Measurements from ENCODE around the gene NRG3.

Gene NRG3

DNA sequence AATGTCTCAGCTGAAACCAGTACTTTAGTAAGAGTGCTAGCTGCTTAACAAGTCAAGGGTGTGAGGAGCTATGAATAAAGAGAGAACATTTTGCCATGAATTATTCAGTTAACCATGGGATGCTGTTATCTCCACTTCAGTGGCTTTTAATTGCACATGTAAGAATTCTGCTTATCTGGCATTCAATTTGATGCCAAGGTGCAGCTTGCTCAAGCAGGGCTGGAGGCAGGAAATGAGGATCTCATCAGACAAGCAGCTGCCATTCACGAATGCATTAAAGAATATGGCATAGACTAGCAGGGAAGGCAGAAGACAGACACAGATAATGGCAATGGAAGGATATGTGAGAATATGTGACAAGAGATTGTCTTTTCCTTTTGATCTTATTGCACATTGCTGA, 697.8 kb downstream of the NRG3 start:
- DNase-seq (ENCODE audit: insufficient read length, low spot score) (no peak), FAIRE-seq (no peak)

DNA sequence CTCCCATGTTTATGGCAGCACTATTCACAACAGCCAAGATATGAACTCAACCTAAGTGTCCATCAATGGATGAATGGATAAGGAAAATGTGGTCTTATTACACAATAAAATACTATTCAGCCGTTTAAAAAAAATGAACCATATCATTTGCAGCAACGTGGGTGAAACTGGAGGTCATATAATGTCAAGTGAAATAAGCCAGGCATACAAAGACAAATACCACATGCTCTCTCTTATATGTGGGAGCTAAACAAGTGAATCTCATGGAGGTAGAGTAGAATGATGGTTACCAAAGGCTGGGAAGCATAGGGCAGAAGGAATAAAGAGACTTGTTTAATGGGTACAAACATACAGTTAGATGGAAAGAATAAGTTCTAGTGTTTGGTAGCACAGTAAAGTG, 699.1 kb downstream of the NRG3 start:
- TF ChIP-seq POLR2AphosphoS5 (IDR thresholded peaks at IDR 0.05; ENCODE audit: low read depth, low read length) (no peak), TAF1 (IDR thresholded peaks at IDR 0.05; ENCODE audit: low read depth, low read length) (no peak), SPI1 (IDR thresholded peaks at IDR 0.05; ENCODE audit: low read depth, low read length) (no peak), PAX5 (IDR thresholded peaks at IDR 0.05; ENCODE audit: insufficient read depth, low read length, severe bottlenecking) (no peak), POLR2A (IDR thresholded peaks at IDR 0.05; ENCODE audit: low read depth, low read length) (no peak), POU2F2 (IDR thresholded peaks at IDR 0.05; ENCODE audit: low read depth, low read length) (no peak)
- DNase-seq (ENCODE audit: insufficient read length, low spot score) (no peak), FAIRE-seq (no peak)

More for the DNA sequence above, 697.8 kb downstream of the NRG3 start:
- TF ChIP-seq POU2F2 (IDR thresholded peaks at IDR 0.05; ENCODE audit: low read depth, low read length) (no peak), SPI1 (IDR thresholded peaks at IDR 0.05; ENCODE audit: low read depth, low read length) (no peak), TAF1 (IDR thresholded peaks at IDR 0.05; ENCODE audit: low read depth, low read length) (no peak), POLR2AphosphoS5 (IDR thresholded peaks at IDR 0.05; ENCODE audit: low read depth, low read length) (no peak), PAX5 (IDR thresholded peaks at IDR 0.05; ENCODE audit: insufficient read depth, low read length, severe bottlenecking) (no peak), POLR2A (IDR thresholded peaks at IDR 0.05; ENCODE audit: low read depth, low read length) (no peak)

DNA sequence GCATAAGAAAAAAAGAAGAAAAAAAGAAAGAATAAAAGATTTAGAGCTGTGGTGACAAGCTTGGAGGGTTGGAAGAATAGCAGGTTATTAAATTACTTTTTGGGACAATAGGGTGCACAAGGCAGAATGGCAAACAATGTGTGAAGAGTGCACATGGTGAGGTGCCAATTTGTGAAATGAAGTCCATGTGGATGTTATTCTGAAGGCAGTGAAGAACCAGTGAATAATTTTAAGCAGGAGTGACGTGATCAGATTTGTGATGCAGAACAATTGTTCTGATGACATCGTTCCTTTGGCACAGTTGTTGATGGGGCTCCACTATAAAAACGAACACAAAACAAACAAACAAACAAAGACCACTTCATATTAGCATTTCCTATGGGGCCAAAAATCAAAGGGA, 700.3 kb downstream of the NRG3 start:
- TF ChIP-seq POLR2AphosphoS5 (IDR thresholded peaks at IDR 0.05; ENCODE audit: low read depth, low read length) (no peak), POU2F2 (IDR thresholded peaks at IDR 0.05; ENCODE audit: low read depth, low read length) (no peak), SPI1 (IDR thresholded peaks at IDR 0.05; ENCODE audit: low read depth, low read length) (no peak), POLR2A (IDR thresholded peaks at IDR 0.05; ENCODE audit: low read depth, low read length) (no peak), TAF1 (IDR thresholded peaks at IDR 0.05; ENCODE audit: low read depth, low read length) (no peak), PAX5 (IDR thresholded peaks at IDR 0.05; ENCODE audit: insufficient read depth, low read length, severe bottlenecking) (no peak)
- DNase-seq (ENCODE audit: insufficient read length, low spot score) = no peak
- no peak for FAIRE-seq

DNA sequence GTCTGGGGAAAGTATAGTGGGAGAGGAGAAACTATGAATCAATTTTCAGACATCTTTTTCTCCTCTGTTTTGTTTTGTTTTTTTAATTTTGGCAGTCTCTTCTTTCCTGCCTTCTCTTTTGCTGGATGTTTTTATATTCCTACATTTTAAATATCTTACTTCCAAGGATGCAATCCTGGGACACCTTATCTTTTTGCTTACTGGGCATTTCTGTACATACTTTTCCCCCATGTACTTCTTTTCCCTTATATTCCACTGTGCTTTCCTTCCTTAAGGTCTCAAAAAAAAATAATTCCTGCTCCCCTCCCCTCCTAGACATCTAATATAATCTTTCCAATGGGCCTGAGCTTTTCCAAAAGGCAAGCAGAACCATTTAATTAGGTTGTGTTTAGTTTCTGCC, 701.1 kb downstream of the NRG3 start:
- FAIRE-seq = no peak
- no peak for TF ChIP-seq TAF1 (IDR thresholded peaks at IDR 0.05; ENCODE audit: low read depth, low read length)
- TF ChIP-seq POLR2AphosphoS5 (IDR thresholded peaks at IDR 0.05; ENCODE audit: low read depth, low read length) = no peak
- no peak for TF ChIP-seq POU2F2 (IDR thresholded peaks at IDR 0.05; ENCODE audit: low read depth, low read length)
- no peak for TF ChIP-seq POLR2A (IDR thresholded peaks at IDR 0.05; ENCODE audit: low read depth, low read length)
- no peak for TF ChIP-seq PAX5 (IDR thresholded peaks at IDR 0.05; ENCODE audit: insufficient read depth, low read length, severe bottlenecking)
- no peak for TF ChIP-seq SPI1 (IDR thresholded peaks at IDR 0.05; ENCODE audit: low read depth, low read length)
- DNase-seq (ENCODE audit: insufficient read length, low spot score) = no peak

DNA sequence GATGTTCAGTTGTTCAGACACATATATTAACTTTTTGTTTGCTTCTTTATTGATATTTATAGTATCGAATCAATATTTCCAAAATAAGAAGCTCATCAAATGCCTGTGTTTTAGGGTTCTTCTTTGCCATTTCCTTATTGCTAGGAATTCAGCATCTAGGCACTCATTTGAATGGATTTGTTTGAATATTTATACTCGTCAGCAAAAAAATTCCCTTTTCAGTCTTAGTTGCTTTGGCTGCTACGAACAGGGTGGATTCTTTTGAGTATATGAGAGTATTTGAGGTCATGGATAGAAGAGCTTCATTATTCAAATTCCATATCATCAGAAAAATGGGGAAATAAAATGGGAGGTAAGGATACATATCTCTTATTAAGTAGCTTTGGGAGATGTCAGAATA, 706.9 kb downstream of the NRG3 start:
- no peak for DNase-seq (ENCODE audit: insufficient read length, low spot score)
- FAIRE-seq = no peak
- TF ChIP-seq TAF1 (IDR thresholded peaks at IDR 0.05; ENCODE audit: low read depth, low read length) (no peak), POU2F2 (IDR thresholded peaks at IDR 0.05; ENCODE audit: low read depth, low read length) (no peak), SPI1 (IDR thresholded peaks at IDR 0.05; ENCODE audit: low read depth, low read length) (no peak), PAX5 (IDR thresholded peaks at IDR 0.05; ENCODE audit: insufficient read depth, low read length, severe bottlenecking) (no peak), POLR2AphosphoS5 (IDR thresholded peaks at IDR 0.05; ENCODE audit: low read depth, low read length) (no peak), POLR2A (IDR thresholded peaks at IDR 0.05; ENCODE audit: low read depth, low read length) (no peak)

DNA sequence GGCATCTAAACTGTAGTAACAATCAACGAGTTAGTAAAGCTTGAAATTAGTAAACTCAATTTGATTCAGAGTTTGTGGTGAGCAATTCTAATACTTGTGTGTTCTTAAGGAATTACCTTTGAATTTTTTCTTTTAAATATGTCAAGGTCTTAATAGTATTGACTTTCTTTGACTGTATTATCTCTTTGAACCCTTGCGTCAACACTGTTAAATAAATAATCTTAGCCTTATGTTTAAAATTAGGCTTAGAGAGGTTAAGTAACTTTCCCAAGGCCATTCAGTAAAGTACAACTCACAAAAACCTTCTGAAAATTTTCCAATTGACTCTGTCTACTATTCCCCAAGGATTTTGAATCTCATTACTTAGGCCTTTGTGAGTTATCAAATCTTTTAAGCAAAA, 716.4 kb downstream of the NRG3 start:
- FAIRE-seq = no peak
- TF ChIP-seq POLR2AphosphoS5 (IDR thresholded peaks at IDR 0.05; ENCODE audit: low read depth, low read length) (no peak), POLR2A (IDR thresholded peaks at IDR 0.05; ENCODE audit: low read depth, low read length) (no peak), TAF1 (IDR thresholded peaks at IDR 0.05; ENCODE audit: low read depth, low read length) (no peak), PAX5 (IDR thresholded peaks at IDR 0.05; ENCODE audit: insufficient read depth, low read length, severe bottlenecking) (no peak), POU2F2 (IDR thresholded peaks at IDR 0.05; ENCODE audit: low read depth, low read length) (no peak), SPI1 (IDR thresholded peaks at IDR 0.05; ENCODE audit: low read depth, low read length) (no peak)
- DNase-seq (ENCODE audit: insufficient read length, low spot score) = no peak

DNA sequence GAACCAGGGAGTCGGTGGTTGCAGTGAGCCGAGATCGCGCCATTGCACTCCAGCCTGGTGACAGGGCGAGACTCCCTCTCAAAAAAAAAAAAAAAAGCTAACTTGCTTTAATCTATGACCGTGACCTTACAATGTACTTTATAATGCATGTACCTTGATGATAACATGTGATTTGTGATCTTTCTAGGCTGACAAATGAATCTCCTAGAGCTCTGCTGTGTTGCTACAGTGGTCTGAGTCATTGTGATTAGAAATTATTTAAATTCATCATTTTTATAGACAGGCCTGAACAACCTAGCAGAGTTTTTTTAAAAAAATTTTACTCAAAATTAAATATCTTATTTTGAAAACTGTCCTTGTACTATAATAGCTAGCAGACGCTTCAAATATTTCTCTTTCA, 722.8 kb downstream of the NRG3 start:
- DNase-seq (ENCODE audit: insufficient read length, low spot score) = no peak
- TF ChIP-seq PAX5 (IDR thresholded peaks at IDR 0.05; ENCODE audit: insufficient read depth, low read length, severe bottlenecking) (no peak), POU2F2 (IDR thresholded peaks at IDR 0.05; ENCODE audit: low read depth, low read length) (no peak), TAF1 (IDR thresholded peaks at IDR 0.05; ENCODE audit: low read depth, low read length) (no peak), SPI1 (IDR thresholded peaks at IDR 0.05; ENCODE audit: low read depth, low read length) (no peak), POLR2A (IDR thresholded peaks at IDR 0.05; ENCODE audit: low read depth, low read length) (no peak), POLR2AphosphoS5 (IDR thresholded peaks at IDR 0.05; ENCODE audit: low read depth, low read length) (no peak)

DNA sequence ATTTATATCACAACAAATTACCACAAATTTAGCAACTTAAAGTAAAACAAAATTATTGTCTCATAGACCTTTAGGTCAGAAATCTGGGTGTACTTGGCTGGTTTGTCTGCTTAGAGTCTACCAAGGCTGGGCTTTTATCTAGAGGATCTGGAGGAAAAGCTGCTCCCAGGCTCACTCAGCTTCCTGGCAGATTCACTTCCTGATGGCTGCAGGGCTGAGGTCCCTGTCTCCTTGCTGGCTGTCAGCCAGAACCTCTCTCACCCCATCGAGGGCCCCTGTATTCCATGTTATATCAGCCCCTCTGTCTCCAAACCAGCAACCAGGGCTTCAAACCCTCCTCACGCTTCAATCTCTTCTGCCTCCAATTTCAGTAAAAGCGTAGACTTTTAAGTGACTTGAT, 734.9 kb downstream of the NRG3 start:
- FAIRE-seq (no peak), DNase-seq (ENCODE audit: insufficient read length, low spot score) (no peak)
- TF ChIP-seq POLR2AphosphoS5 (IDR thresholded peaks at IDR 0.05; ENCODE audit: low read depth, low read length) (no peak), SPI1 (IDR thresholded peaks at IDR 0.05; ENCODE audit: low read depth, low read length) (no peak), TAF1 (IDR thresholded peaks at IDR 0.05; ENCODE audit: low read depth, low read length) (no peak), PAX5 (IDR thresholded peaks at IDR 0.05; ENCODE audit: insufficient read depth, low read length, severe bottlenecking) (no peak)

More for the DNA sequence above, 722.8 kb downstream of the NRG3 start:
- no peak for FAIRE-seq

DNA sequence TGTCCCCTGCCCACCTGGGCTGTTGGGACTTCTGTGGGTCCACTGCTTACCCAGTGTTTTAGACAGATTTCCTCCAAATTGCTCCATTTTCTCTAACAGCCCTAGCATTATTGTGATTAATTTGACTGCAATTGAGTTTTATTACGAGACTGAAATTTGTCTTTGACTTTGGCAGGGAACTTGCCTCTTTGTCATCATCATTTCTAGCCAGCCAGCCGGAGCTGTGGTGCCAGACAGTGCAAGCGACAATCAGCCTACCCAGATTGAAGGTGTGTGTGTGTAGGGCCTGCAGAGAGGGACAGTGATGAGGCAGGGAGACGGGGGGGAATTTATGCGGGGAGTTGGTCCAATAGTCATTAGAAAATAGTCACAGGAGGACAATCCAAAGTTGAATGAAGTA, 743.0 kb downstream of the NRG3 start:
- FAIRE-seq = no peak
- no peak for DNase-seq (ENCODE audit: insufficient read length, low spot score)

DNA sequence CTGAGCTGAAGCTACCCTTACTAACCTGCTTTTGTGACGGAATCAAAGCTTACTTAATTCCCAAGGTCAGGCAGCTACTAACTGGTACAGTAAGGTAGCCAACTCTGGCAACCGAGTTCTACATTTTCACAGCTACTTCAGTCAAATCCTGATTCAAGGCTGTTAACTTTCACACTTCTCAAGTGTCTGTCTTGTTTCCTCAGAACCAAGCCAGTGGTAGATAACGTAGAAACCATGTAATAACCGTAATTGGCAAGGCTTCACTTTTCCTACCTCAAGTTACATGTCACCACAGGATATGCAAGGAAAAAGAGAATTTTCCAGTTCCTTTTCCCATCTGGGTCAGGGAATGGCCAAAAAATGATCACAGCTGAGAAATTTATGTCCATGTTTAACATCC, 746.7 kb downstream of the NRG3 start:
- FAIRE-seq (no peak), DNase-seq (ENCODE audit: insufficient read length, low spot score) (no peak)
- no peak for TF ChIP-seq PAX5 (IDR thresholded peaks at IDR 0.05; ENCODE audit: insufficient read depth, low read length, severe bottlenecking)
- no peak for TF ChIP-seq SPI1 (IDR thresholded peaks at IDR 0.05; ENCODE audit: low read depth, low read length)
- no peak for TF ChIP-seq POLR2AphosphoS5 (IDR thresholded peaks at IDR 0.05; ENCODE audit: low read depth, low read length)
- no peak for TF ChIP-seq POU2F2 (IDR thresholded peaks at IDR 0.05; ENCODE audit: low read depth, low read length)
- TF ChIP-seq TAF1 (IDR thresholded peaks at IDR 0.05; ENCODE audit: low read depth, low read length) = no peak
- TF ChIP-seq POLR2A (IDR thresholded peaks at IDR 0.05; ENCODE audit: low read depth, low read length) = no peak

More for the DNA sequence above, 743.0 kb downstream of the NRG3 start:
- no peak for TF ChIP-seq PAX5 (IDR thresholded peaks at IDR 0.05; ENCODE audit: insufficient read depth, low read length, severe bottlenecking)
- TF ChIP-seq TAF1 (IDR thresholded peaks at IDR 0.05; ENCODE audit: low read depth, low read length) = no peak
- TF ChIP-seq SPI1 (IDR thresholded peaks at IDR 0.05; ENCODE audit: low read depth, low read length) = no peak

Data from GM12891 (cell line).